ENCODE data around the gene SLC4A5.

GRCh38 chr2:74333896-74334586 is 9.2 kb downstream of the SLC4A5 start:
- no peak for TF ChIP-seq ARNT (IDR thresholded peaks at IDR 0.05)
- TF ChIP-seq SP1 (IDR thresholded peaks at IDR 0.05), result no peak
- no peak for TF ChIP-seq SUZ12 (IDR thresholded peaks at IDR 0.05)
- TF ChIP-seq FOXK2 (IDR thresholded peaks at IDR 0.05), result no peak
- no peak for TF ChIP-seq L3MBTL2 (conservative IDR thresholded peaks at IDR 0.05)
- no peak for TF ChIP-seq TARDBP (IDR thresholded peaks at IDR 0.05)
- no peak for TF ChIP-seq LEF1 (IDR thresholded peaks at IDR 0.05; ENCODE audit: borderline replicate concordance)
- TF ChIP-seq BHLHE40 (IDR thresholded peaks at IDR 0.05; ENCODE audit: borderline replicate concordance), result no peak
- TF ChIP-seq, protein P1, sequence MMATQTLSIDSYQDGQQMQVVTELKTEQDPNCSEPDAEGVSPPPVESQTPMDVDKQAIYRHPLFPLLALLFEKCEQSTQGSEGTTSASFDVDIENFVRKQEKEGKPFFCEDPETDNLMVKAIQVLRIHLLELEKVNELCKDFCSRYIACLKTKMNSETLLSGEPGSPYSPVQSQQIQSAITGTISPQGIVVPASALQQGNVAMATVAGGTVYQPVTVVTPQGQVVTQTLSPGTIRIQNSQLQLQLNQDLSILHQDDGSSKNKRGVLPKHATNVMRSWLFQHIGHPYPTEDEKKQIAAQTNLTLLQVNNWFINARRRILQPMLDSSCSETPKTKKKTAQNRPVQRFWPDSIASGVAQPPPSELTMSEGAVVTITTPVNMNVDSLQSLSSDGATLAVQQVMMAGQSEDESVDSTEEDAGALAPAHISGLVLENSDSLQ (IDR thresholded peaks at IDR 0.05), result no peak
